RWPE1 (cell line): ENCODE measurements around the gene TRIP6.

Source experiments
- CTCF ChIA-PET: fragments of 350-600 bp; sonication (Branson Sonifier 250); formaldehyde crosslinking; extraction: SDS; loops from one replicate; lab custom pipeline; 2021; lab: Yijun Ruan, JAX
- POLR2A ChIA-PET: fragments of 400-600 bp; formaldehyde crosslinking; extraction: SDS; loops from one replicate; lab custom pipeline; 2020; ENCODE audit warnings: antibody characterized with exemption; ENCODE audit not compliant: low non-redundant PET; lab: Yijun Ruan, JAX
- DNase-seq: peaks from one replicate; pipeline ENCODE4 v3.0.0; 2012; ENCODE audit warnings: low spot score
- H3K27ac ChIP-seq: fragments of 450-650 bp; 2 replicates; pipeline ENCODE4 v1.5.1; 2017
- CTCF ChIP-seq: fragments of 450-650 bp; conservative IDR thresholded peaks from 2 replicates; pipeline ENCODE4 v1.5.1; 2017; ENCODE audit warnings: low read depth, mild to moderate bottlenecking

TRIP6 gene

DNA sequence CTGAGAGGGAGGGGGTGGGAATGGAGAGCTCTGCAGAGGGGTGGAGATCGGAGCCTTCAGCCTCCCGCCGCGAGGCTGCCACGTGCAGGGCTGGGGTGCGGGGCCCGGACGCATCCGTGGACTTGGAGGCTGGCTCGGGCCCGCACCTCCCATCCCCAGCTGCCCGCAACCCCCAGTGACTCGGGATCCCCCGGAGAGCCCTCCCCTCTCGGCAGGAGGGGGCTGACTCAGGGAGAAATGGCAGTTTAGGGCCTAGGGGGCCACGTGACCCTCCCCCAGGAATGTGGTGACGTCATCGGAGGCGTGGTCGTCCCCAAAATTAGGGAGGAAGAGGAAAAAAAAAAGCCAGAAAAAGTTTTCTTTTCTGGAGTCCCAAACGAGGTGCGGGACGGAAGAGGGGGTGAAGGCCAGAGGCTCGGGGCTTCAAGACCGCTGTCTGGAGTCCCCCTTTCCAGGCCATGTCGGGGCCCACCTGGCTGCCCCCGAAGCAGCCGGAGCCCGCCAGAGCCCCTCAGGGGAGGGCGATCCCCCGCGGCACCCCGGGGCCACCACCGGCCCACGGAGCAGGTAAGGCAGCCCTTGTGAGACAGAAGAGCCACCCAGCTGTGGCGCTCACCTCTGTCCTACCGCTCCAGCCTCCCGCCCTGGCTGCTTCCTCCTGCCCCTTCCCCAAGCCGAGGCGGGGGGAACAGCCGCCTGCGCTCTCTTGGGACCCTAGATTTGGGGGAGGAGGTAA lies at the start of gene TRIP6:
TRIP6 (plus strand) TSS at position 348 of the 736 bp plus-strand sequence; CDS start at position 459, 111 bp downstream.
- peak; percentile 97 for DNase-seq
- TF ChIP-seq CTCF: no peak
- ChIA-PET POLR2A (interaction anchor here (0.6 to 1.0 kb wide), 2 partner anchors 22 to 172 kb away, joined by 3 to 8 read pairs; partner anchors contain the start of gene UFSP1), CTCF (interaction anchor here (0.7 kb wide), 1 partner anchor 10 kb away, joined by 4 read pairs; no protein-coding TSS in a partner anchor)
- H3K27ac ChIP-seq: peak within 1 kb of the TSS; percentile 100

GRCh38 chr7:100818366-100818765 lies 48.8 kb upstream of the TRIP6 start:
- TF ChIP-seq CTCF: no peak
- no peak for DNase-seq
- peak overlapping the region; percentile 76 for H3K27ac ChIP-seq
- ChIA-PET CTCF (no interaction called here), POLR2A (no interaction called here)

DNA sequence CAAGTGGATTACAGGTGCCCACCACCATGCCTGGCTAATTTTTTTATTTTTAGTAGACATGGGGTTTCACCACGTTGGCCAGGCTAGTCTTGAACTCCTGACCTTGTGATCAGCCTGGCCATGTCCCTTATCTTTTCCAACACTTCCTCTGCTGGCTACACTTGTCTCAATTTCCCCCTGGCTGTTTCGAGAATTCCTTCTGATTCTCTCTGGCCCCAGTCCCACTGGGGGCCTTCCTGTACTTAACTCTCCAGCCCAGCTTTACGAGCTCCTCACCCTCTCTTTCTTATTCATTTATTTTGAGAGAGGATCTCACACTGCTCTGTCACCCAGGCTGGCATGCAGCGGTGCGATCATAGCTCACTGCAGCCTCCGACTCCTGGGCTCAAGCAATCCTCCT lies 48.4 kb upstream of the TRIP6 start:
- ChIA-PET CTCF (interaction anchor here (0.6 kb wide), 1 partner anchor 62 kb away, joined by 3 read pairs; no protein-coding TSS in a partner anchor), POLR2A (no interaction called here)
- peak overlapping the region; percentile 76 for H3K27ac ChIP-seq
- TF ChIP-seq CTCF: no peak
- no peak for DNase-seq

DNA sequence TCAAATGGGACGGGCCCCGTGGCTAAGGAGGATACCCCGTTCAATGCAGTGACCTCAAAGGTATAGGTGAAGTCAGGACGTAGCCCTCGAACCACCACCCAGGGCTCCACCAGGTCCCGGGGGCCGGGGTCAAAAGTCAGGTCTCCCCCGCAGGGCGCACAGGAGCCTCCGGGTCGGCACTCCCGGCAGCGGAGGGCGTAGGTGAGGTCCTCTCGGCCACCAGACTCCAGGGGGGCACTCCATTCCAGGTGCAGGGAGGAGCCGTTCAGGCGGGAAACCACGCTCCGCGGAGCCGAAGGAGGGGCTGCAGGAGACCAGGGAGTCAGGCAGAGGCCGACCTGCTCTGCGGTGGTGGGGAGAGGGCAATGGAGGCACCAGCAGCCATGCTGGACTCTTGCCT lies 47.6 kb upstream of the TRIP6 start:
- TF ChIP-seq CTCF: no peak
- ChIA-PET CTCF (no interaction called here), POLR2A (no interaction called here)
- H3K27ac ChIP-seq: peak overlapping the region; percentile 76
- DNase-seq: no peak

- CTCF ChIA-PET: no interaction called here
- H3K27ac ChIP-seq: peak overlapping the region; percentile 92
- no peak for DNase-seq
- no peak for TF ChIP-seq CTCF
- POLR2A ChIA-PET: interaction anchor here (0.8 kb wide), 1 partner anchor 395 kb away, joined by 3 read pairs; no protein-coding TSS in a partner anchor
These were observed 44.7 kb upstream of the TRIP6 start for GRCh38 chr7:100822236-100823139.

DNA sequence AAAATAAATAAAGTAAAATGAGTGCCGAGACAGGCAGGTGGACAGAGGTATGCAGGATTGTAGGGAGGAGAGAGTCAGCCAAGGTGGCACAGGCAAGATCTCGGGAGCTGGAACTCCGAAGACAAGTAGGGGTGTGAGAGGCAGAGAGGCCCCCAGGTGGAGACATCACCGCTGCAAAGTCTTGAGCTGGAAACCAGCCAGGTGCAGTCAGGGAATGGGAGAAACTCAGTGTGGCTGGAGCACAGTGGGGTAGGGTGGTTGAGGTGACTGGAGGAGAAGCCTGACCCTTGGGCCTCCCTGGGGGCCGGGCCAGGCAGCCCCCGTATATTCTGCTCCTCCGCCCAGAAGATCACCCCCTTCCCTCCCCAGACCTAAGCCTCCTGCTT lies 44.1 kb upstream of the TRIP6 start:
- ChIA-PET POLR2A (no interaction called here), CTCF (no interaction called here)
- no peak for DNase-seq
- peak overlapping the region; percentile 92 for H3K27ac ChIP-seq
- TF ChIP-seq CTCF: no peak
